Brain microvascular endothelial cell (primary cell): ENCODE data around the gene WWOX.

Experiments used
- DNase-seq: peaks from one replicate; pipeline ENCODE4 v3.0.0-alpha.2; 2020
- H3K27ac ChIP-seq: fragments of 250-450 bp; sonication (Bioruptor Pico); 2 replicates; pipeline ENCODE4 v1.5.1; 2020; ENCODE audit warnings: mild to moderate bottlenecking, moderate library complexity
- H3K27me3 ChIP-seq: fragments of 250-450 bp; sonication (Bioruptor Pico); replicated peaks from 2 replicates; pipeline ENCODE4 v1.5.1; 2020; ENCODE audit warnings: mild to moderate bottlenecking
- H3K36me3 ChIP-seq: fragments of 250-450 bp; sonication (Bioruptor Pico); replicated peaks from 2 replicates; pipeline ENCODE4 v1.5.1; 2020; ENCODE audit warnings: mild to moderate bottlenecking
- H3K4me3 ChIP-seq: 2 replicates; pipeline ENCODE4 v1.5.1; 2011; ENCODE audit warnings: low read depth, mild to moderate bottlenecking, control low read depth, low read length, moderate library complexity
- CTCF ChIP-seq: IDR thresholded peaks from 2 replicates; pipeline ENCODE4 v1.5.1; 2011; ENCODE audit warnings: low read depth, mild to moderate bottlenecking, moderate library complexity, low read length, control low read depth, inconsistent platforms; ENCODE audit errors: missing control alignments
- in situ Hi-C: cut with HindIII; loops from 2 replicates; pipeline ENCODE4 v1.10.0; 2017; ENCODE audit warnings: low sequenced_read_pairs, low pct_ligation_motif_present

WWOX gene

GRCh38 chr16:78642621-78643285 lies 543.3 kb downstream of the WWOX start:
- no peaks in the 10 kb centered on the region for H3K27me3 ChIP-seq
- no peaks in the 10 kb centered on the region for H3K36me3 ChIP-seq
- H3K4me3 ChIP-seq = no peak overlapping the region
- in situ Hi-C loops = no loop called here
- H3K27ac ChIP-seq = no peak overlapping the region
- DNase-seq = no peak
- TF ChIP-seq CTCF = no peak

- Histone ChIP-seq H3K27ac (no peak overlapping the region), H3K4me3 (no peak overlapping the region), H3K27me3 (no peaks in the 10 kb centered on the region), H3K36me3 (no peaks in the 10 kb centered on the region)
- in situ Hi-C loops = no loop called here
- no peak for DNase-seq
- TF ChIP-seq CTCF = no peak
Observed at GRCh38 chr16:78645657-78646056, 546.2 kb downstream of the WWOX start.

- Histone ChIP-seq H3K4me3 (no peak overlapping the region), H3K36me3 (no peaks in the 10 kb centered on the region), H3K27me3 (no peaks in the 10 kb centered on the region), H3K27ac (no peak overlapping the region)
- in situ Hi-C loops = no loop called here
- DNase-seq = no peak
- TF ChIP-seq CTCF = no peak
Observed at GRCh38 chr16:78647019-78647418, 547.6 kb downstream of the WWOX start.

GRCh38 chr16:78647491-78647890 lies 548.0 kb downstream of the WWOX start:
- in situ Hi-C loops = no loop called here
- Histone ChIP-seq H3K36me3 (no peaks in the 10 kb centered on the region), H3K4me3 (no peak overlapping the region), H3K27ac (no peak overlapping the region), H3K27me3 (no peaks in the 10 kb centered on the region)
- TF ChIP-seq CTCF = no peak
- no peak for DNase-seq

- Histone ChIP-seq H3K27ac (no peak overlapping the region), H3K4me3 (no peak overlapping the region), H3K27me3 (no peaks in the 10 kb centered on the region), H3K36me3 (no peaks in the 10 kb centered on the region)
- in situ Hi-C loops = no loop called here
- DNase-seq = peak; percentile 30
- TF ChIP-seq CTCF = no peak
Observed at GRCh38 chr16:78648517-78648916, 549.1 kb downstream of the WWOX start.

- no peak for DNase-seq
- Histone ChIP-seq H3K27ac (no peak overlapping the region), H3K27me3 (no peaks in the 10 kb centered on the region), H3K4me3 (no peak overlapping the region), H3K36me3 (no peaks in the 10 kb centered on the region)
- no peak for TF ChIP-seq CTCF
- in situ Hi-C loops = no loop called here
Observed at GRCh38 chr16:78650339-78651074, 551.1 kb downstream of the WWOX start.
